Right lobe of liver (tissue), 6 donors: ENCODE data around the gene TXNIP. TPM values are rescaled to one million over a fixed set of nuclear protein-coding genes. Genes with fewer than 3 reads are reported as not detected.
A peak's percentile ranks its signal among the peaks of the same experiment; 100 is the strongest.

Experiments used
- ATAC-seq, 4 donors: fragments of 200-7000 bp; cut with Tn5 transposase; one replicate each; pipeline ENCODE4 v1.9.1; 2020; ENCODE audit warnings: mild to moderate bottlenecking in 4 of 4, moderate library complexity in 4 of 4
- DNase-seq, 3 donors: peaks; one replicate each; pipeline ENCODE4 v3.0.0-alpha.2; 2020
- H3K27ac ChIP-seq, 3 donors: fragments of 200-600 bp; one replicate each; pipeline ENCODE4 v1.8.0; 2022
- H3K27me3 ChIP-seq, 2 donors: fragments of 200-600 bp; one replicate each; pipeline ENCODE4 v1.8.0; 2022
- H3K36me3 ChIP-seq, 4 donors: fragments of 200-600 bp; sonication (generic) in 1 of 4; one replicate each; pipeline versions ENCODE4 v1.5.1 to v1.8.0; 2017 to 2022; ENCODE audit warnings: control low read depth in 1 of 4
- H3K4me1 ChIP-seq, 4 donors: fragments of 200-600 bp; sonication (generic) in 1 of 4; one replicate each; pipeline versions ENCODE4 v1.5.1 to v1.8.0; 2017 to 2022; ENCODE audit warnings: control low read depth in 1 of 4
- H3K4me3 ChIP-seq, 3 donors: fragments of 200-600 bp; one replicate each; pipeline ENCODE4 v1.8.0; 2022
- H3K9me3 ChIP-seq, 4 donors: fragments of 200-600 bp; sonication (generic) in 1 of 4; one replicate each; pipeline versions ENCODE4 v1.5.1 to v1.8.0; 2017 to 2022; ENCODE audit warnings: control low read depth in 1 of 4
- POLR2A ChIP-seq: fragments of 450-650 bp; IDR thresholded peaks from one replicate; pipeline ENCODE4 v1.6.1; 2017; ENCODE audit warnings: antibody characterized with exemption, mild to moderate bottlenecking
- WGBS: methylation state at CpG from one replicate; pipeline ENCODE4 v1.1.6; 2018; ENCODE audit warnings: low coverage, low lambda C conversion rate; ENCODE audit not compliant: insufficient coverage; ENCODE audit errors: missing lambda C conversion rate; 5-methylcytosine and 5-hydroxymethylcytosine counted together
- intact Hi-C, 2 donors: fragments of 100-400 bp; cut with DNase I; formaldehyde crosslinking; loops; one replicate each; pipeline versions ENCODE4 v1.11.2 to v1.14.1; 2022
- total RNA-seq, 6 experiments: library from RNA; depleted of rRNA in 2 of 6; stranded (reverse); fragments of >200 nt in 2 of 6; fragmentation: NEBNext Ultra II Directional in 3 of 6; extraction: Animal tissue kit (Norgen Biotek cat#: 25700) in 3 of 6; gene quantifications; one replicate each; pipeline versions ENCODE4 v1.1.0 to v1.2.4, GENCODE V29; 2016 to 2023
- TF ChIP-seq, protein P1 (sequence below), 4 donors: fragments of 200-600 bp in 3 of 4; fragments of 450-650 bp in 1 of 4; IDR thresholded peaks; one replicate each; pipeline versions ENCODE4 v1.5.1 to v1.8.0; 2016 to 2022; ENCODE audit warnings: antibody characterized with exemption in 4 of 4, mild to moderate bottlenecking in 2 of 4
- donor health status: DM: no; HTN: yes; CAD: no.
- donor health status: DM: no; HTN: no; CAD: no.
- donor health status: DM: no; HTN: no; CAD: no.
- donor health status: DM: no; HTN: yes; CAD: no.
- donor health status: DM: no; HTN: yes; CAD: no.

The TXNIP gene
- total RNA-seq, 6 experiments from 2014 or later = 56.3 to 398 (median 134) TPM

DNA sequence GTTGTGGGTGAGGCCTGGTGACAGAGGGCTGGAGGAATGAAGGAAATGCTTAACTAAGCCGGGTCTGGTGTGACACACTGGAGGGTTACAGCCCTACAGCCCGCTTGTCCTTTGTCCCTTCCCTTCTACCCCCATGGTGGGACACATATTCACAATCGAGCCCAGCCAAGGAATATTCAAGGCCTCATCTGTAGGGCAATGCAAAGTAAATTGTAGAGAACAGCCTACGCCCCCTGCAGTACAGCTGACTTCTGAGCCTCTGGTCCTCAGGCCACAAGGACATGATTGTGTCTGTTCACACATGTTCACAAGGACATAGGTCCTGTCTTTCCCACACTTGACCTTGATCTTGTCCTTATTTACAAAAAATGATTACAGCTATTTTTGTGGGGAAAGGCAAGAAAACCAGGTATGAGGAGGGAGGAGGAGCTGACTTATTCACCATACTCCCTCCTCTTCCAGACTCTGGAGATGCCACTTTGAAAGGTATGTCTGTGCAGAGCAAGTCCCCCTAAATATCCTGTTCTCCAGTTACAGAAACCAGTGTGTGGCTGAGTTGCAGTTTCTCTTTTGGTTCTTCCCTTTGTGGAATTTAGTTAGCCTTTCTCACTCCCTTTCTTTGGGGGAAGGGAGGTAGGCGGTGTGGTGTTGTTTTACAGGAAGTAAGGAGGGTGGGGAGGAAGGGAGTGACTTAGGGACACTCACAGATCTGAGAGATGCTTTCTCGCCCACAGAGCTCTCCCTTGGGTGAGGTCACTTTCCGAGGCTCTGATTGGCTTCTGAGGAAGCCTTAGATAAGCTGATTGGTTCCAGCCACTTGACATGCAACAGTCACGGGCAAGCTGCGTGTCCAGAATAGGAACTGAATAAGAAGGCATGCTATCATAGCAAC is 17.3 kb downstream of the TXNIP start:
- Histone ChIP-seq H3K36me3 (no peaks in the 10 kb centered on the region), H3K27me3 (no peaks in the 10 kb centered on the region), H3K4me3 (peak overlapping the region in 1 of 3 donors; percentile 5), H3K27ac (peak overlapping the region; percentile 77 to 91 (median 86)), H3K4me1 (peaks cover 0 to 45% (median 11%) of the 10 kb centered on the region in 4 donors), H3K9me3 (no peaks in the 10 kb centered on the region)
- TF ChIP-seq, protein P1, sequence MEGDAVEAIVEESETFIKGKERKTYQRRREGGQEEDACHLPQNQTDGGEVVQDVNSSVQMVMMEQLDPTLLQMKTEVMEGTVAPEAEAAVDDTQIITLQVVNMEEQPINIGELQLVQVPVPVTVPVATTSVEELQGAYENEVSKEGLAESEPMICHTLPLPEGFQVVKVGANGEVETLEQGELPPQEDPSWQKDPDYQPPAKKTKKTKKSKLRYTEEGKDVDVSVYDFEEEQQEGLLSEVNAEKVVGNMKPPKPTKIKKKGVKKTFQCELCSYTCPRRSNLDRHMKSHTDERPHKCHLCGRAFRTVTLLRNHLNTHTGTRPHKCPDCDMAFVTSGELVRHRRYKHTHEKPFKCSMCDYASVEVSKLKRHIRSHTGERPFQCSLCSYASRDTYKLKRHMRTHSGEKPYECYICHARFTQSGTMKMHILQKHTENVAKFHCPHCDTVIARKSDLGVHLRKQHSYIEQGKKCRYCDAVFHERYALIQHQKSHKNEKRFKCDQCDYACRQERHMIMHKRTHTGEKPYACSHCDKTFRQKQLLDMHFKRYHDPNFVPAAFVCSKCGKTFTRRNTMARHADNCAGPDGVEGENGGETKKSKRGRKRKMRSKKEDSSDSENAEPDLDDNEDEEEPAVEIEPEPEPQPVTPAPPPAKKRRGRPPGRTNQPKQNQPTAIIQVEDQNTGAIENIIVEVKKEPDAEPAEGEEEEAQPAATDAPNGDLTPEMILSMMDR (IDR thresholded peaks at IDR 0.05) = peak in 1 of 4 donors; percentile 11
- peak; percentile 67 for TF ChIP-seq POLR2A
- 33% methylated on average over 8 of the region's 9 CpGs for whole genome bisulfite sequencing
- DNase-seq = peak; percentile 71 to 80 (median 77)
- intact Hi-C loops = loop anchor here in 1 of 2 donors (5.0 kb wide), 1 partner anchor 33 kb away; no protein-coding TSS in a partner anchor
- ATAC-seq = peak; percentile 71 to 78 (median 74)

- Histone ChIP-seq H3K4me1 (peaks cover 0 to 43% (median 11%) of the 10 kb centered on the region in 4 donors), H3K27me3 (no peaks in the 10 kb centered on the region), H3K4me3 (peak overlapping the region in 1 of 3 donors; percentile 5), H3K36me3 (no peaks in the 10 kb centered on the region), H3K27ac (peak overlapping the region; percentile 77 to 91 (median 86)), H3K9me3 (no peaks in the 10 kb centered on the region)
- DNase-seq (no peak), ATAC-seq (no peak)
- intact Hi-C loops = loop anchor here in 1 of 2 donors (5.0 kb wide), 1 partner anchor 34 kb away; no protein-coding TSS in a partner anchor
- TF ChIP-seq POLR2A = no peak
These were observed 17.9 kb downstream of the TXNIP start for GRCh38 chr1:145978471-145978853.

DNA sequence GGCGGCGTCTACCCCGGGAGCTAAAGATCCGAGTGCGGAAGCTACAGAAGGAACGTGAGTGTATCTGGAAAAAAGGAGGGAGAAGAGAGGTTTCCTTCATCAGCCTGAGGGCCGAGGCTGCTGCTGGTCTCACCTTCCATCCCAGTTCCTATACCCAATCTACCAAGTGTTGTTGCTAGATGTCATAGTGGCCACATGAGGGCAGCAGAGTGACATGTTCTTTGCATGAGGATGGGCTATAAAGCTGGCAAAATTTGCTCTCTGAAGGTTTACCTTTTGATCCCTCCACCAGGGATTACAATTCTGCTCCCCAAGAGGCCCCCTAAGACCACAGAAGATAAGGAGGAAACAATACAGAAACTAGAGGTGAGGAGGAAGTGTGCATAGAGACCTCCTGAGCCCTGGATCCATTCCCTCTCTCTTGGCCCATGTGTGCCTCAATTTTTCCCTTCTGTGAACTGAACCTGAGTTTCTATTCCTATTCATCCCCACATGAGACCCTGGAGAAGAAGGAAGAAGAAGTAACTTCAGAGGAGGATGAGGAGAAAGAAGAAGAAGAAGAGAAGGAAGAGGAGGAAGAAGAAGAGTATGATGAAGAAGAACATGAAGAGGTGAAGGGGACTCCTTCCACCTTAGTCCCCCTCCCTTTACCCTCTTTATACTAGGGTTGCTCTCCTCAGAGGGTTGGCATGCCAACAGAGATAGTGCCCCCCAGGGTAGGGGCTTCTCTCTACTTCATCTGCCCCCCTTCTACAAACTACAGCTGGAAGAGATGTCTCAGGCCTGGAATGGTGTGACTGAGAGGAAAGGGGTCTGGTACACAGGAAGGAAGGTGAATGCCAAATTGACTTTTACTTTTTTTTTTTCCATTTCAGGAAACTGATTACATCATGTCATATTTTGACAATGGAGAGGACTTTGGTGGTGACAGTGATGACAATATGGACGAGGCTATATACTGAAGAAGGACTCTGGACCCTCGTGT is 18.6 kb downstream of the TXNIP start:
- 17% methylated on average over 9 of the region's 9 CpGs for WGBS
- no peaks in the 10 kb centered on the region for H3K9me3 ChIP-seq
- H3K4me1 ChIP-seq = peaks cover 0 to 43% (median 15%) of the 10 kb centered on the region in 4 donors
- DNase-seq (peak; percentile 65 to 77 (median 65)), ATAC-seq (peak; percentile 65 to 74 (median 70))
- H3K27me3 ChIP-seq = no peaks in the 10 kb centered on the region
- H3K27ac ChIP-seq = peak overlapping the region; percentile 77 to 91 (median 86)
- intact Hi-C loops = loop anchor here in 1 of 2 donors (5.0 kb wide), 1 partner anchor 35 kb away; no protein-coding TSS in a partner anchor
- no peaks in the 10 kb centered on the region for H3K36me3 ChIP-seq
- no peak for TF ChIP-seq POLR2A
- TF ChIP-seq, protein P1 (IDR thresholded peaks at IDR 0.05) = peak; percentile 83 to 91 (median 84)
- H3K4me3 ChIP-seq = no peak overlapping the region

GRCh38 chr1:145977016-145977415 is 19.4 kb downstream of the TXNIP start:
- no peak for DNase-seq
- intact Hi-C loops = loop anchor here in 1 of 2 donors (5.0 kb wide), 1 partner anchor 35 kb away; no protein-coding TSS in a partner anchor
- TF ChIP-seq POLR2A = no peak
- TF ChIP-seq, protein P1 (IDR thresholded peaks at IDR 0.05) = no peak
- H3K9me3 ChIP-seq = no peaks in the 10 kb centered on the region
- H3K4me3 ChIP-seq = no peak overlapping the region
- H3K27me3 ChIP-seq = no peaks in the 10 kb centered on the region
- H3K4me1 ChIP-seq = peaks cover 0 to 37% (median 15%) of the 10 kb centered on the region in 4 donors
- no peak for ATAC-seq
- H3K36me3 ChIP-seq = no peaks in the 10 kb centered on the region
- H3K27ac ChIP-seq = no peak overlapping the region
- WGBS = 63% methylated on average over 4 of the region's 5 CpGs
